NCI-H1092 (cell line): ENCODE data around the gene POLR2C.

Experiments used
- DNase-seq: peaks from one replicate; lab custom pipeline; 2025; lab: John Stamatoyannopoulos, UW

POLR2C gene

DNA sequence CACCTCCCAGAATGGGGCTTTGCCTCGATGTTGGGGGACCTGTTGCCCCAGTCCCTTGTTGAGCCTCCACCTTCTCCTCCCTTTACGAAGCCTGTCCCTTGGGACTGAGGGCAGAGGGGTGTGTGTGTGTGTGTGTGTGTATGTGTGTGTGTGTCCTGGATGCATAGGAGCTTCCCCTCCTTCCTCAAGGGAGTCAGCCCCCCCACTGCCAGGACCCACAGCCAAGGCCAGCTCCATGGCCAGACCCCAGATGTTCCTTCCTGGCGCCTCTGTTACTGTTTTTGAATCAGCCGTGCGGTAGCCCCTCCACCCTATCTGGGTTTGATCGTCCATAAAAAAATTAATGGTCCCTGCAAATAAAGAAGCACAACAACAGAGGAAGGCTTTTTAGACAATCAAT, 41.5 kb downstream of the POLR2C start:
- DNase-seq: no peak

DNA sequence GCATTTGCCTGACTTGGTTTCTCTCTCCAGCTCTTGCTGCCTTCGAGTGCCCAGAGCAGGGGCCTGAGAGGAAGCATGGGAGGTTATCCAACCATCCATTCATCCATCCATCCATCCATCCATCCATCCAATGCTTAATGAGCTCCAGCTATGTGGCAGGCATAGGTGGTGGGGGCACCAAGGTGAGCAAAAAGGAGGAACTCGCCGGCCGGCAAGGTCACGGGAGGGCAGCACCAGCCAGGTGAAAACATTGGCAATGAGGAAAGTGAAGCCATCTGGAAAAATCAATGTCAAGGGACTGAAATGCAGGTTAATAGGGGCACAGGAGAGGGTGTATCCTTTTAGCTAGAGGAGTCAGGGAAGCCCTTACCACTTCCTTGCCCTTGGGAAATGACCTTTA, 42.0 kb downstream of the POLR2C start:
- DNase-seq: no peak

DNA sequence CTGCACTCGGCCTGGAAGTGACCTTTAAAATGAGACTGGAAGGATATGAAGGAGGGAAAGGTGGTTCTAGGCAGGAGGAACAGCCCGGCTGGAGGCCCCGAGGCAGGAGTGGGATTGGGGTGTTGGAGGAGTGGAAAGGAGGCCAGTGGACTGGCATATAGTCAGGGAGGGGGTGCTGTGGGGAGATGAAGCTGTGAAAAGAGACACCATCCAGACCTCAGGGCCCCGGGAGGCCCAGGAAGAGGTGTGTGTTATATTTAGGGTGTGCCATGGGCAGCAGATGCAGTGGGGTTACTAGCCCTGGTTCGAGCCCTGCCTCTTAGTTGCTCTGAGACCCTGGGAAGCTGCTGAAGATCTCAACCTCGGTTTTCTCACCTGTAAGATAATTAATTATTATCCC, 42.7 kb downstream of the POLR2C start:
- DNase-seq: no peak

DNA sequence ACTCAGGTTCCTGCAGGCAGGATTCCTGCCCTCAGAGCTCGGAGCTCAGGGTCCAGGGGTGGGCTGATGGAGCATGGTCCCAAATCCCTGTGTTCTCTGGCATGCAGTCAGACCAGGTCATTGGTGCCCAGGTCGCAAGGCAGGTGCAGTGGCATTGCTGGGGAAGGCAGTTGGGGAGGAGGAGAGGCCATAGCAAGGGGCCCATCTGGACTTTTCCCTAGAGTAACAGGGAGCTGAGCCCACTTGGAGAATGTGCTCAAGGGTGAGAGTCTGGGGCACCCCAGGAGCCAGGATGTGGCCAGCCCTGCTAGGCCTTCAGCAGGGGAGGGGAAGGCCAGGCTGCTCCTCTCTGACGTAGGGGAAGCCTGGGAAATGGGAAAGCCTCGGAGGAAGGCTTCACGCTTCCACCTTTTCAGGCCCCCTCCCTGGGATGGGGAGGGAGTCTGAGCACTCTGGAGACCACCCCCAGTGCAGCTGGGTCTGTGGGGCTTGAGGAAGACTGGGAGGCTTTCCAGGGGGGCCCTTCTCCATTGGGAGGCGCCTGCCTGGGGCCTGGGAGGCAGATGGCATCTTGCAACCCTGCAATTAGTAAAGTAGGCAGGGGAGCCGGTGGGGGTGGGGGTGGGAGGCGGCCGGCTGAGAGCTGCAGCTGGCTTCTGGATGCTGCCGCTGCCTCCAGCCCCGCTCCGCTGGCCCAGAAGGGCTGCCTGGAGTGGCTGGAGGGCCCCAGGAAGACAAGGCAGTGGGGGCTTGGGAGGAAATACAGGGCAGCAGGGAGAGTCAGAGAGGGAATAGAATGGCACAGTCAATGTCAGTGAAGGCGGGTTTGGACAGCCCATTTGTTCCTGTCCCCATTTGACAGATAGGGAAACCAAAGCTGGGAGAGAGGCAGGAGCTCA, 44.9 kb downstream of the POLR2C start:
- DNase-seq: no peak

DNA sequence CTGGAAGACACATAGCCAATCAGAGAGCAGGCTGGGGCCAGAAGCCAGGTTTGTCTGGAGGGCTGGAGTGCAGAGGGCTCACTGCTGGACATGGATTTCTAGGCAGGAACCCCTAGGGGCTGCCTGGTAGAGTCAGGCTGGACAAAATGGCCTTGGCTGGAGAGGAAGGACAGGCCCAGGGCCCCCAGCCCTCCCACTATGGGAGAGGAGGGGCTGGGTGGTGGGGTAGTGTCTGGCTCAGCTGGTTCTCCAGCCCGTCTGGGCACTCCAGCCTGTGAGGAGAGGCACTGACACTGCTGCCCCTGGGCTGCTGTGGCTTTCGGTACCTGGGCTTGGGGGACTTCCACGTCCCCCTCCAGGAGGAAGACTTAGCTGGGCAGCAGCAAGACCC, 45.6 kb downstream of the POLR2C start:
- DNase-seq: no peak

DNA sequence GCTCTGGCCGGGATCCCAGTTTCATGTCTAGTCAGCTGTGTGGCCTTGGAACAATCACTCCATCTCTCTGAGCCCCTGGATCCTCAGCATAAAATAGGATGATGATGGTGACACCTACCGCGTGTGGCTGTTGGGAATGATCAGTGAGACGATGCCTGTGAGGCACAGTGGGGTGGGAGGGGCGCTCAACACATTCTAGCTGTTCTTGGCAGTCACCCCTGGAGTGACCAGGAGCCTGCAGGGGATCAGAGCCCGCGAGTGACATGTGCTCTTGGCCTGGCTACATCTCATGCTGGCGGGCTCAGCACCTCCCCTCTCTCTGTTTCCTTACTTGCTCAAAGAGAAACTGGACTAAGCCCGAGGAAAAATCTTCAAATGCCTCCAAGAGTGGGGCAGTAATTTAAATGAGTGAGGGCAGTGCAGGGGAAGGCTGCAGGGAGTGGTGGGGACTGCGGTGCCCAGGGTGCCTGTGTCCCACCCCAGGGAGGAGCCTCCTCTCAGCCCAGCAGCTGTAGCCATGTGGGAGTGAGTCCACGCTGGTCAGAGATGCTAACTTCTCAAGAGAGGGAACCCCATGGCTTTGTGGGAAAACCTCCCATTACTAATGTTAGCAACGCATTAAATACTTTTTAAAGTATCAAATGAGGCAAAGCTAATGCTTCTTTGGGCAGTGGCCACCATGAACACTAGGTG, 46.9 kb downstream of the POLR2C start:
- DNase-seq: no peak

DNA sequence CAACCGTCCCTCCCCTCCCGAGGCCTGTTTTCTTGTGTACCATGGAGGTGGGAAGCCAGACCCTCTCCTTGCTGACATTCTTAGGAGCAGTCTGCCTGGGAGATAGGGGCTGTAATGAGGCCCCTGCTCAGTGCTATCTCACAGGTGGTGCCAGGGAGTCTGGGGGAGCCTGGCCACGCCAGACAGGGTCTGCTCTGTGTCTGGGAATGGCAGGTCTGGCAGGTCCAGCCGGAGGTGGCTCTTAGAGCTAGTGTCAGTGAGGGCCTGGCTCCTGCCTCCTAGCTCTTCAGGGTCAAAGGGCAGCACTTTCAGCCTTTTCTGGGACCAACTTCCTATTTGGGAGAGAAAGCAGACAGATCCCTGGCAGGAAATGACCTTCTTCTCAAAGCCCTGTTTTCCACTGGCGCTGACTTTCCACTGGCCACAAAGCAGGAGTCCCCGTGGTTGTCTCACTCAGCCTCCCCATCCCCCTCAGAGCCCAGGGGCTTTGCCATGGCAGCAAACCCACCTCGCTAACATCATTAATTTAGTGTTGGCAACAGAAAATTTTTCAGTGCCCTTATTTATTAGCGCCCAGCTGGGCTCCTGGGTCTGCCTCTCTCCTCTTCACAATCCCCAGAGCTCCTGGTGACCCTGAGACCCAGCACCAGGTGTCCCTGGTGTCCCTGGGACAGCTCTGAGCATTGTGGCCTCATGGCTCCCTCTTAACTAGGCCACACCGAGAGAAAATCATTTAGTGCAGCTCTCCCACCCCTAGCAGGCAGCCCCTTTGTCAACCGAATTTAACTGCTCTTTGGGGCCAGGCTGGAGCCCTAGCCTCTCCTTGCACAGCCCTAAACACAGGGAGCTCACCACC, 47.8 kb downstream of the POLR2C start:
- no peak for DNase-seq

DNA sequence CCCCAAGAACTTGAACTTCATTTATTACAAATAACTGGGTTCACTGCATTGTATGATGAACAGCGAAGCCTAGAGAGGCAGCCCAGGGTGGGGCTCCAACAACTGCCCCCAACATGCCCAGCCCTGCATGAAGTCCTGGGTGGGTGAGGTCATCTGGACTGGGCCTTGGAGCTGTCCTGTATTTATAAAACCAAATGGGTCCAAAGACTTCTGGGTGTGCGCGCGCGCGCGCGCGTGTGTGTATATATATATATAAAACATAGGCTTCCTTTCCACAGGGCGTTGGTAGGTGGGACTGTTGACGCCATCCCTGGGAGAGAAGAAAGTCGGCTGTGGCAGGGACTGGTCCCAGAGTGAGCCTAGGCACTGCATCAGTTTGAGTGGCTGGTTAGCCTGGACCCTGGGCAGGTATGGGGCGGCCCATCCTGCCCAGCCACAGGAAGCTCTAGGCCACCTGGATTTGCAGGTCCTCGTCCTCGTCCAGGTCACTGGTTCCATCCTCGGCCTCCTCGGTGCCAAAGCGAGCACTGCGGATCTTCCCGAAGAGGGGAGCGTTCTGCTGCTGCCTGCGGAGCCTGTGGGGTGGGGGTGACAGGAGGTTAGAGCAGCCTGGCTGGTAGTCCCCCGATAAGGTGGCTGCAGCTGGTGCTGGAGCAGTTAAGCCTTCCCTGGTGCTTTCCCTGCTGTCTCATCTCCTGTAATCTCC, 50.0 kb downstream of the POLR2C start:
- no peak for DNase-seq

DNA sequence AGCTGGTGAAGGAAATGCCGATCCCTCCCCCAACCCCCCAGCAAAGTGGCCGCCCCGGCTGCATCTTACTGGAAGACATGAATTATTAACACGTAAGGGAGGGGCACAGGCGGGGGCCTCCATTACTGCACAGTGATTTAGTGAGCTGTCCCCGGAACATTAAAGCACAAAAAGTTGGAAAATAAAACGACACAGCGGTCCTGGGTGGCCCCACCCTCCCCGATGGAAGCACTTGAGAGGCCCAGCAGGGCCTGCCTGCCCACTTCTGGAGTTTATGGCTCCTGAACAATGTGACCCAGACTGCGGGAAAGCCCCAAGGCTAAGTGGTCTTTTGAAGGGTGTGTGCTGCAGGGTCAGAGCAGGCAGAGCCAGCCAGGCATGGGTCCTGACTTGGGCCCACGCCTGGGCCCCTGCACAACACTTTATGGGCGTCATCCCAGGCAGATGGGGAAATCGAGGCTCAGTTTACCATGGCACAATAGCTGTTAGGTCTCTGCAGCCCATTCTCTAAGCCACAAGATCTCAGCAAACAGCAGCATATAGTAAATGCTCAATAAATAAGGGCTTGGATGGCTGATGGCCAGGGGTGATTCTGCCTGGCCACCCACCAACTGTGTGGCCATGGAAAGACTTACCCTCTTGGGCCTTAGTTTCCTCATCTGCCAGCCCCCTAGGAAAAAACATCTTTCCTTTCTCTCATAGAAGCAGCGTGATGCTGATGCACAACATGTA, 51.1 kb downstream of the POLR2C start:
- no peak for DNase-seq

DNA sequence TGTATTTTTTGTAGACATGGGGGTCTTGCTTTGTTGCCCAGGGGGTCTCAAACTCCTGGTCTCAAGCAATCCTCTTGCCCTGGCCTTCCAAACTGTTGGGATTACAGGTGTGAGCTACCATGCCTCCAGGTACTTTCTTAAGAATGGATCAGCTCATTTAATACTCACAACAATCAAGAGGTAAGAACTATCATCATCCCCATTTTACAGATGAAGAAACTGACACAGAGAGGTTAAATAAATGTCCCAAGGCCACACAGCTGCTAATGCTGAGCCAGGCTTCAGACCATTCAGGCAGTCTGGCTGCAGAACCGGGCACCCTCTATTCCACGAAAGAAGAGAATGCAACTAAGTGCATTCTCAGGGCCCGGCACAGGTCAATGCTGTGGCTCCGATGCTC, 51.9 kb downstream of the POLR2C start:
- DNase-seq: no peak

DNA sequence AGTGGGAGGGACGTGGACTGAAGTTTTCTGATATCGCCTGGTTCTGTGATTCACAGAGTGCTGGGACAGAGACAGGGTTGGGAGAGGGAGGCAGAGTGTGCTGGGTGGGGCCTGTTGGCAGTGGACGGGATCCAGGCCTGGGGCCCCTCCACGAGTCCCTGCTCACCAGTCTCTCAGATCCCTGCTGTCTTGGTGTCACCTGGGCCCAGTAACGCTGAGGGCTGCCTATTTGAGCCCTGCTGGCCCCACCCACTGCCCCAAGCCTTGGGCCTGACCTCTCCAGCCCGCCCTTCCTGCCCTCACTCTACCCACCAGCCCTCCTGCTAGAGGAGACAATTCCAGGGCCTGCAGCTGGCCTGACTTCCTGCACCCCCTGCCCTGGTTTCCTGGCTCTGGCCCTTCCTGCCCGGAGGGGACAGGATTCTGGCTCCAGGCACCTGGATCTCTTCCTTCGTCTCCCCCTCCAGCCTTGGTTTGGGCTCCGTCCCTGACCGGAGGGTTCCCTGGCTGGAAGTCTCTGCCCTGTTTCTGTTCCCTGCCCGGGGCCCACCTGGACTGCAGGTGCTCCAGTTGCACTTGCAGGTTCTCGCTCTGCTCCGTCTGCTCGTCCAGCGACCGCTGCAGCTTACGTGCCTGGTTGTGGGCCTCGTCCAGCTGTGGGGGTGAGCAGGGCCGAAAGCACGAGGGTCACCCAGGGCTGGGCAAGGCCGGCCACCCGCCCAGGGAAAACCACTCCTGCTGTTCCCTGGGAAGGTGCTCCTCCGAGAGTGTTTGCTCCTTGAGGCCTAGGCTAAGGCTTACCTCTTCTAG, 52.5 kb downstream of the POLR2C start:
- no peak for DNase-seq

DNA sequence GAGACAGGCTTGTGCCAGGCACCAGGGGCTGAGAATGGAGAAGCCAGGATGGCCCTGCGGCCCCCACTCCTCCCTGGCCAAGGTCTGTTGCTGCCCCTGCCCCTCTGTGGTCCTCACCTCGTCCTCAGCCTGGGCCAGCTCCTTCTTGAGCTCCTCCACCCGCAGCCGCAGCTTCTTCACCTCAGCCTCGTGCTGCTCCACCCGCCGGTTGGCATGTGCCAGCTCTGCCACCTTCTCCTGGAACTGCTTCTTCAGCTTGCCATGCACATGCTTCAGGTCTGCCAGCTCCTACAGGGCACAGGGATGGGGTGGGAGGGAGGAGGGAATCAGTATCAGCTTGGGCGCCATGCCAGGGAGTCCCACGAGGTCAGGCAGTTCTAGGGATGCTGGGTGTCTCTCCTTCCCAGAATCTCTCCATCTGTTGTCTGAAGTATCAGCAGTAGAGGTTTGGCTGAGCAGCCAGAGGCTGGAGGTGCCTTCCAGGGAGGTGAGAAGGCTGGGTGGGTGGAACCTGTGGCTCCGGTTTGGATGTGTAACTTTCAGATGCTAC, 53.8 kb downstream of the POLR2C start:
- DNase-seq: no peak

DNA sequence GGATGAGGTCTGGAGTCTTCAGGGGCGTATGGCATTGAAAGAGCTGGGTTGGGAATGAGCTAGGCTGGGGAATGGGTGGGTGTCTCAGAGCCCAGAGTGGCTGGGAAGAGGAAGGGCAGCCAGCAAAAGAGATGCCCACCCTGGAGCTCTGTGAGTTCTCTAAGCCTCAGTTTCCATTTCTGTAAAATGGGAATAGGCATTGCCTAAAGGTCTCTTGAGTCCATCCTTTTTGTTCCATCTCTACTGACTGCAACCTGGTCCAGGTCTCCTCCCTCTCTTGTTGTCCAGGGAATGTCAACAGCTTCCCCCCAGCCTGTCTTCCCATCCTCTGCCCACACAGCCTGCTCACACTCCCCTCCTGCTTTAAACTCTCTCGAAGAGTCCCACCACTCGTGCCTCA, 54.3 kb downstream of the POLR2C start:
- DNase-seq: no peak

DNA sequence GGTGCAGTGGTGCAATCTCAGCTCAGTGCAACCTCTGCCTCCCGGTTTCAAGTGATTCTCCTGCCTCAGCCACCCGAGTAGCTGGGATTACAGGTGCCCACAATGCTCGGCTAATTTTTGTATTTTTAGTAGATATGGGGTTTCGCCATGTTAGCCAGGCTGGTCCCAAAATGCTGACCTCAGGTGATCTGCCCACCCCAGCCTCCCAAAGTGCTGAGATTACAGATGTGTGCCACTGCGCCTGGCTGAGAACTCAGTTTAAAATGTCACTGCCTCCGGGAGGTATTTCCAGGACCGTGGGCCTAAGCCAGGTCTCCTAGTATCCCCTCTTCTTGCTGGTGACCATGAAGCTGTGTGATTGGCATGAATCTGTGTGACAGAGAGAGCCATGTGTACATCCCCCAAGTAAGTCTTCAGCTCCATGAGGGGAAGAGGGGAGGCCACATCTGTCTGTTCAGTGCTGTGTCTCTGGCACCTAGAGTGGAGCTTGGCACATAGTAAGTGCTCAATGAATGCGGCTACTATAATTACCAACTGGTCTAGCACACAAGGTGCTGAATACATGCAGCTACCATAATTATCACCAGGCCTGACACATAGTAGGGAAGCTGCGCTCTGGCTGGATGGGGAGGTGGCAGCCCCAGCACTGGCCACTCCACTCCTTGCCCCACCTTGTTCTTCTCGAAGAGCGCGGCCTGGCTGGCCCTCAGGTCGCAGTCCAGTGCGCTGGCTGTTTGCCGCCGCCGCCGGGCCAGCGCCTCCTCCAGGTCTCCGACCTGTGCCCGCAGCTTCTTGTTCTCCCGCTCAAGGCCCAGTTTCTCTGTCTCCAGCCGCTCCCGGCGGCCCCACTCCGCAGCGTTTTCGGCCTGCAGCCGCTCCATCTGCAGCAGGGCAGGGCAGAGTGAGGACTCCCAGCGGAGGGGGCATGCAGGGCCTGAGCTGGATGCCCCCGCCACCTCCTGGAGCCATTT, 55.2 kb downstream of the POLR2C start:
- DNase-seq: no peak

DNA sequence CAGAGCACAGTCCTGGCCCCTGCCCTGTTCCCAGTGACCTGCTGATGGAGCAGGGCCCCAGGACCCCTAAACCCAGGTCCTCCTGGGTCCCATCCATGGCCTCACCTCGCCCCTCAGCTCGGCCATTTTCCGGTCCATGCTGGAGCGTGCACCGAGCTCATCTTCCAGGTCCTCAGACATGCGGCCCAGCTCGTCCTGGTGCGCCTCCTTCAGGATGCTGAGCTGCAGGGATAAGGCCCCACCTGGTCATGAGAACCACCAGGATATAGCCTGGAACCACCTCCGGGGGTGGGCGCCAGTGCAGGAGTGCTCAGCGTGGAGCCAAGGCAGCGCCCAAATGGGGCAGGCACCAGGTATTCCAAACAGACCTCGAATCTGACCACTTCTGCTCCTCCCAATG, 56.0 kb downstream of the POLR2C start:
- no peak for DNase-seq

DNA sequence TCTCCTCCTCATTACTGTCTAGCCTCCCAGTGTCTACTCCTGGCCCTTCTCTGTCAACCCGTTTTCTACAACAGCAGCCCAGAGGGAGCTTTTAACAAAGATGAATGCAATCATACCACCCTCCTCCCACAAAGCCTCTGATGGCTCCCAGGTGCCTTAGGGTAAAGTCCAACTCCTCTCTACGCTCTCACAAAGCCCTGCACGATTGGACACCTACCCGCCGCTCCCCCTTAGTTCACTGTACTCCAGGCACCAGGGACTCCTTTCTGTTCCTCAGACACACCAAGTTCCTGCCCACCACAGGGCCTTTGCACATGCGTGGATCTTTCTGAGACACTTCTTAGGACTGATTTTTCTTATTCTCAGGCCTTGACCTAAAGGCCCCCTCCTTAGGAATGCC, 56.4 kb downstream of the POLR2C start:
- DNase-seq: no peak

DNA sequence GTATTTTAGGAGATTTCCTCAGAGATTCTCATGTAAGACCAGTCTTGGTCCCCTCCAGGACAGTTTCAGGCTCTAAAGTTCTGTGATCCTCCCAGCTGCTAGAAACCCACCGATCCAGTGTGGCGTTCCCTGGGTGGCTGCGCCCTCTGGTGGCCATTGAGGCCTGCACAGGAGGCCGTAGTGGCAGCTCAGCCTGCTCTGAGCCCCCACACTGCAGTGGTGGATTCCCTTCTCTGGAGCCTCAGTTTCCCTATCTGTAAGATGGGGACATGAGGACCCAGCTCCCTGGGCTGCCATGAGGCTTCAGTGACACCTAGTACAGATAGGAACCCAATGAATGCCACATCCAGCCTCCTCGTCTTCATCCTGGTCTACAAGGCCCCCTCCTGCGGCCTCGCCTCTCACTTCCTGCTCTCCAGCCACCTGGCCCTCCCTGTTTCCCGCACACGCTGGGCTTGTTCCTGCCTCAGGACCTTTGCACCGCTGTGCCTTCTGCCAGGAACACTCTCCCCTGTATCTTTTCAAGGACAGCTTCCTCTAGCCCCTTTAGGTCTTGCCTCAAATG, 57.4 kb downstream of the POLR2C start:
- DNase-seq: peak; percentile 66
